ENCODE measurements around the gene EPGN. TPM values are rescaled to one million over a fixed set of nuclear protein-coding genes. Genes with fewer than 3 reads are reported as not detected.
"Not testable (repeated sequence)": the region's sequence is repeated elsewhere in the genome, so short reads cannot be mapped to it uniquely, and the experiment has no call there.

Gene EPGN
- total RNA-seq, 4 donors from 2014 or later = not detected

DNA sequence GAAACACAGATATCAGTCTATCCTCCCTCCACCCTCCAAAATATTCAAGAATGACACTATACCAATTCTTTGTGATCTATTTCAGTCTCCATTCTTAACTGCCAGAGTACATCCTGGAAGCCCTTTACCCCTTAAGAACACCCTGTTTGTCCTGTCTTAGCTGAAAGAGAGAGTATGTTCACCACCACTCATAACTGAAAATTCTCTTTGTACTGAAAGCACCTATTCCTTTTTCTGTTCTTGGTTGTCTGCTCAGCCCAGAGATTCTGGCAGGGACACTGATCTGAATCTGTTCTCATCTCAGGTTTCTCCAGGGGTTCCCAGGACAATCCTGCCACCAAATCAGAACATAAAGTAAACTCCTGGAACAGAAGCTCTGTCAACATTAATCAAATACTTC, 31.2 kb downstream of the EPGN start:
- Histone ChIP-seq H3K4me3 (no peak overlapping the region), H3K27ac (no peak overlapping the region), H3K36me3 (no peaks in the 10 kb centered on the region), H3K27me3 (no peaks in the 10 kb centered on the region), H3K4me1 (no peaks in the 10 kb centered on the region), H3K9me3 (peaks cover 0 to 10% (median 5%) of the 10 kb centered on the region in 4 donors)
- TF ChIP-seq POLR2A (IDR thresholded peaks at IDR 0.05) = no peak
- TF ChIP-seq, protein P1, sequence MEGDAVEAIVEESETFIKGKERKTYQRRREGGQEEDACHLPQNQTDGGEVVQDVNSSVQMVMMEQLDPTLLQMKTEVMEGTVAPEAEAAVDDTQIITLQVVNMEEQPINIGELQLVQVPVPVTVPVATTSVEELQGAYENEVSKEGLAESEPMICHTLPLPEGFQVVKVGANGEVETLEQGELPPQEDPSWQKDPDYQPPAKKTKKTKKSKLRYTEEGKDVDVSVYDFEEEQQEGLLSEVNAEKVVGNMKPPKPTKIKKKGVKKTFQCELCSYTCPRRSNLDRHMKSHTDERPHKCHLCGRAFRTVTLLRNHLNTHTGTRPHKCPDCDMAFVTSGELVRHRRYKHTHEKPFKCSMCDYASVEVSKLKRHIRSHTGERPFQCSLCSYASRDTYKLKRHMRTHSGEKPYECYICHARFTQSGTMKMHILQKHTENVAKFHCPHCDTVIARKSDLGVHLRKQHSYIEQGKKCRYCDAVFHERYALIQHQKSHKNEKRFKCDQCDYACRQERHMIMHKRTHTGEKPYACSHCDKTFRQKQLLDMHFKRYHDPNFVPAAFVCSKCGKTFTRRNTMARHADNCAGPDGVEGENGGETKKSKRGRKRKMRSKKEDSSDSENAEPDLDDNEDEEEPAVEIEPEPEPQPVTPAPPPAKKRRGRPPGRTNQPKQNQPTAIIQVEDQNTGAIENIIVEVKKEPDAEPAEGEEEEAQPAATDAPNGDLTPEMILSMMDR (IDR thresholded peaks at IDR 0.05) = no peak
- no peak for DNase-seq

DNA sequence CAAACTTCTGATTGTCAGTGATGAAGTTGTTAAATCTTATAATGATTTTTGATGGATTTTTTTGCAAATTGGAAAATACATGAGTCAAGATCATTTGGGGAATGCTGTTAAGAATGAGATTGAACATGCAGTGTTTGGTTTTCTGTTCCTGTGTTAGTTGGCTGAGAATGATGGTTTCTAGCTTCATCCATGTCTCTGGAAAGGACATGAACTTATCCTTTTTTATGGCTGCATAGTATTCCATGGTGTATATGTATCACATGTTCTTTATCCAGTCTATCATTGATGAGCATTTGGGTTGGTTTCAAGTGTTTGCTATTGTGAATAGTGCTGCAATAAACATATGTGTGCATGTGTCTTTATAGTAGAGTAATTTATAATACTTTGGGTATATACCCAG, 32.2 kb downstream of the EPGN start:
- H3K9me3 ChIP-seq = peaks cover 0 to 12% (median 5%) of the 10 kb centered on the region in 4 donors
- not testable (repeated sequence) for H3K4me1 ChIP-seq, H3K36me3 ChIP-seq, H3K27ac ChIP-seq, H3K4me3 ChIP-seq, DNase-seq, H3K27me3 ChIP-seq

DNA sequence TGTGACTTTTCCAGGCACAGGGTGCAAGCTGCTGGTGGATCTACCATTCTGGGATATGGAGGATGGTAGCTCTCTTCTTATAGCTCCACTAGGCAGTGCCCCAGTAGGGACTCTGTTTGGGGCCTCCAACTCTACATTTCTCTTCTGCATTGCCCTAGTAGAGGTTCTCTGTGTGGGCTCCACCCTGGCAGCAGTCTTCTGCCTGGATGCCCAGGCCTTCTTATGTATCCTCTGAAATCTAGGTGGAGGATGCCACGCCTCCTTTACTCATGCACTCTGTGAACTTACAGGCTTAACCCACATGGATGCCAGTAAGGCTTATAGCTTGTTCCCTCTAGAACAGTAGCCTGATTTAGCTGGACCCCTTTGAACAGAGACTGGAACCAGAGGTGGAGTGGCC, 35.8 kb downstream of the EPGN start:
- TF ChIP-seq POLR2A (IDR thresholded peaks at IDR 0.05) = no peak
- TF ChIP-seq, protein P1 (IDR thresholded peaks at IDR 0.05) = no peak
- no peak for DNase-seq
- Histone ChIP-seq H3K27ac (no peak overlapping the region), H3K4me3 (no peak overlapping the region), H3K4me1 (no peaks in the 10 kb centered on the region), H3K36me3 (no peaks in the 10 kb centered on the region), H3K27me3 (no peaks in the 10 kb centered on the region), H3K9me3 (peaks cover 0 to 12% (median 5%) of the 10 kb centered on the region in 4 donors)

DNA sequence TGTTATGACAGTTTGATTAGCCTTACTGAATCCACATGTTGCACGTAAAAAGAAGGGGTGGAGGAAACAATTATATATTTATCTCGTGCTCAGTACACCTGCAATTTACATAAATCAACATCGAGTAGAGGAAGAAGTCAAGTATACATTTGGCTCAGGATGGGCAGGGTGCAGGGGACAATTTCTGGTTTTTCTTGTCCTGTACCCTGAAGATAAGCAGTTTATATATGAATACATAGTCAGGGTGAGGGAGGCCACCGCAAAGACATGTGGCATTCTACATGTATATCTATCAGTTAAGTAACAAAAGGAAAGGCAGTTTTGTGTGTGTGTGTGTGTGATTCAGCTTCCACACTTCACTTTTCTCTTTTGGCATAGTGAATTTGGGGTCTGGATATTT, 45.6 kb downstream of the EPGN start:
- Histone ChIP-seq H3K36me3 (no peaks in the 10 kb centered on the region), H3K9me3 (no peaks in the 10 kb centered on the region), H3K4me1 (no peaks in the 10 kb centered on the region), H3K27ac (no peak overlapping the region), H3K4me3 (no peak overlapping the region), H3K27me3 (no peaks in the 10 kb centered on the region)
- TF ChIP-seq, protein P1 (IDR thresholded peaks at IDR 0.05) = no peak
- TF ChIP-seq POLR2A (IDR thresholded peaks at IDR 0.05) = no peak
- no peak for DNase-seq

DNA sequence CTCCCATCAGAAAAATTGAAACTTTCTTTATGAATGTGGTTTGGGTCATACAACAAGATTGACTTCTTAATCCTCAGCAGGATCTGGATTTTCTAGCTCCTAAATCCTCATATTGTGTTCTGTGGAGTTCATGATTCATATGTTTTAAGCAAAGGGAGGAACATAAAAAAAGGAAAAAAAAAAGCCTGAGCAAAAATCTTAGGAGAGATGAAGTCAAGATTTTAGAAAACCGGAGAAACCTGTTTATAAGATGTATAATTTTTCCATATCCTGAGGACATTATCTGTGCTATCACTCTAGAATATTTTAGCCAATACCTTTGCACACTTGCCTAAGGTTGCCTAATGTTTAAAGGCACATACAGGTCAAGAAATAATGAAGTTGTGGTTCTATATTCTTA, 49.7 kb downstream of the EPGN start:
- Histone ChIP-seq H3K27ac (no peak overlapping the region), H3K4me3 (no peak overlapping the region), H3K27me3 (no peaks in the 10 kb centered on the region), H3K36me3 (no peaks in the 10 kb centered on the region), H3K4me1 (no peaks in the 10 kb centered on the region), H3K9me3 (no peaks in the 10 kb centered on the region)
- no peak for DNase-seq
- TF ChIP-seq, protein P1 (IDR thresholded peaks at IDR 0.05) = no peak
- no peak for TF ChIP-seq POLR2A (IDR thresholded peaks at IDR 0.05)

DNA sequence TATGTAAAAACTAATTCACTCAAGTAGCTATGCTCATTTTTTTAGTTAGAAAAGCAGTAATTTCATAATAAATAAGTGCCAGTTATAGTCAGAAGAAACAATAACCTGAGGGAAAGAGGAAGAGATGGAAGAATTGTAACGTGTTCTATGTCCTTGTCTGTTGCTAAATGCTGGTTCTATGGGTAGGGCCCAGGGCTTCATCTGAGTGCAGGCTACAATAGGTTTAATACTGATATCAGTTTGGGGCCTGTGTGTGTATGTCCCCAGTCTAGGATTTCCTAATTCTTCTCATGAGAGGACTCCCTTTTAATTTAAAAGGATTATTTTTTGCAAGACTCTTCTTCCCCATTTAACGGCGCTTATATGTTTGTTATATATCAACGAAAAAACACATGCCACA, 53.4 kb downstream of the EPGN start:
- H3K36me3 ChIP-seq = no peaks in the 10 kb centered on the region
- no peaks in the 10 kb centered on the region for H3K27me3 ChIP-seq
- no peak for DNase-seq
- H3K4me3 ChIP-seq = no peak overlapping the region
- H3K4me1 ChIP-seq = peaks cover 0 to 15% (median 0%) of the 10 kb centered on the region in 4 donors
- H3K9me3 ChIP-seq = no peaks in the 10 kb centered on the region
- H3K27ac ChIP-seq = no peak overlapping the region
- no peak for TF ChIP-seq POLR2A (IDR thresholded peaks at IDR 0.05)
- TF ChIP-seq, protein P1 (IDR thresholded peaks at IDR 0.05) = no peak

Data from Peyer's patch (tissue), 4 donors.